Spleen (tissue), 11 donors: Measurements from ENCODE around the gene CRIP2. TPM values are rescaled to one million over a fixed set of nuclear protein-coding genes. Genes with fewer than 3 reads are reported as not detected.

Experiments
- DNase-seq: peaks from one replicate; pipeline ENCODE4 v3.0.0-alpha.2; 2020
- H3K27ac ChIP-seq, 8 donors: fragments of 200-600 bp; sonication (generic) in 7 of 8; 1 replicate in 4 of 8; 2 replicates in 4 of 8; pipeline versions ENCODE4 v1.5.0 to v1.8.0; 2016 to 2021; ENCODE audit warnings: inconsistent platforms in 4 of 8, mild to moderate bottlenecking in 4 of 8, moderate library complexity in 1 of 8
- H3K27me3 ChIP-seq, 7 donors: fragments of 200-600 bp; sonication (generic) in 6 of 7; replicated peaks in 1 of 7; 1 replicate in 4 of 7; 2 replicates in 3 of 7; pipeline versions ENCODE4 v1.5.0 to v1.8.0; 2016 to 2021; ENCODE audit warnings: inconsistent platforms in 3 of 7, mild to moderate bottlenecking in 1 of 7
- H3K36me3 ChIP-seq, 6 donors: fragments of 200-600 bp; sonication (generic) in 5 of 6; 1 replicate in 4 of 6; 2 replicates in 2 of 6; pipeline versions ENCODE4 v1.5.0 to v1.8.0; 2016 to 2021; ENCODE audit warnings: inconsistent platforms in 2 of 6
- H3K4me1 ChIP-seq, 6 donors: fragments of 200-600 bp; sonication (generic) in 5 of 6; 1 replicate in 3 of 6; 2 replicates in 3 of 6; pipeline versions ENCODE4 v1.5.0 to v1.8.0; 2016 to 2021; ENCODE audit warnings: inconsistent platforms in 3 of 6
- H3K4me3 ChIP-seq, 8 donors: fragments of 200-600 bp; sonication (generic) in 7 of 8; 1 replicate in 4 of 8; 2 replicates in 4 of 8; pipeline versions ENCODE4 v1.5.0 to v1.8.0; 2016 to 2021; ENCODE audit warnings: inconsistent platforms in 4 of 8, mild to moderate bottlenecking in 4 of 8, moderate library complexity in 2 of 8
- H3K9me3 ChIP-seq, 8 donors: fragments of 200-600 bp; sonication (generic) in 7 of 8; 1 replicate in 4 of 8; 2 replicates in 4 of 8; pipeline versions ENCODE4 v1.5.0 to v1.8.0; 2016 to 2021; ENCODE audit warnings: inconsistent platforms in 4 of 8
- POLR2A ChIP-seq, 3 donors: fragments of 450-650 bp; IDR thresholded peaks; one replicate each; pipeline ENCODE4 v1.5.1; 2017; ENCODE audit warnings: antibody characterized with exemption in 3 of 3, mild to moderate bottlenecking in 1 of 3
- POLR2AphosphoS5 ChIP-seq, 3 donors: sonication (generic); formaldehyde crosslinking; IDR thresholded peaks; one replicate each; pipeline ENCODE4 v1.5.1; 2017; ENCODE audit warnings: antibody characterized with exemption in 3 of 3
- WGBS, 5 donors: extraction: QIAGEN DNeasy Blood & Tissue Kit in 3 of 5; methylation state at CpG; one replicate each; pipeline versions ENCODE4 v1.1.5 to v1.1.7; 2013 to 2018; 5-methylcytosine and 5-hydroxymethylcytosine counted together
- intact Hi-C: fragments of 100-400 bp; cut with DNase I; formaldehyde crosslinking; loops from one replicate; pipeline ENCODE4 v1.15.0; 2023; ENCODE audit warnings: low total_unique reads
- polyA plus RNA-seq, 3 donors: library from polyadenylated mRNA; stranded (reverse); fragments of 200-250 nt; gene quantifications; one replicate each; pipeline ENCODE4 v1.2.1, GENCODE V29; 2013
- total RNA-seq, 7 donors: library from RNA; depleted of rRNA in 3 of 7; stranded (reverse); fragments of >200 nt in 3 of 7; fragmentation: NEBNext Ultra II Directional in 4 of 7; extraction: Animal tissue kit (Norgen Biotek cat#: 25700) in 4 of 7; gene quantifications; one replicate each; pipeline versions ENCODE4 v1.1.0 to v1.2.1, GENCODE V29; 2016 to 2021
- TF ChIP-seq, protein P1 (sequence below), 11 experiments: fragments of 200-600 bp in 7 of 11; fragments of 450-650 bp in 4 of 11; sonication (generic) in 4 of 11; IDR thresholded peaks in 8 of 11; conservative IDR thresholded peaks in 3 of 11; 1 replicate in 7 of 11; 2 replicates in 4 of 11; pipeline versions ENCODE4 v1.4.0 to v1.8.0; 2016 to 2021; ENCODE audit warnings: antibody characterized with exemption in 11 of 11, inconsistent platforms in 4 of 11, mild to moderate bottlenecking in 1 of 11
- donor health status: healthy with polysubstance abuse.
- donor health status: DM: no; HTN: no; CAD: no; lungs with moderate emphysema.
- donor health status: DM: no; HTN: no; CAD: no.
- donor health status: Bipolar disorder and iron deficiency.
- donor health status: healthy.
- donor health status: DM: no; HTN: no; CAD: no.
- donor health status: DM: yes; HTN: yes; CAD: no.

CRIP2 gene
- total and polyA plus RNA-seq, 10 donors = 68.6 to 181 (median 111) TPM

- Histone ChIP-seq H3K27me3 (peaks cover 0 to 35% (median 3%) of the 10 kb centered on the region in 7 donors), H3K9me3 (no peaks in the 10 kb centered on the region), H3K27ac (peak overlapping the region; percentile 86 to 95 (median 92)), H3K4me3 (peak overlapping the region; percentile 45 to 97 (median 75)), H3K4me1 (peaks cover 36 to 73% (median 66%) of the 10 kb centered on the region in 6 donors), H3K36me3 (peaks cover 0 to 19% (median 0%) of the 10 kb centered on the region in 6 donors)
- TF ChIP-seq POLR2A (IDR thresholded peaks at IDR 0.05) (no peak), POLR2AphosphoS5 (IDR thresholded peaks at IDR 0.05) (peak; percentile 50 to 70 (median 69))
- TF ChIP-seq, protein P1, sequence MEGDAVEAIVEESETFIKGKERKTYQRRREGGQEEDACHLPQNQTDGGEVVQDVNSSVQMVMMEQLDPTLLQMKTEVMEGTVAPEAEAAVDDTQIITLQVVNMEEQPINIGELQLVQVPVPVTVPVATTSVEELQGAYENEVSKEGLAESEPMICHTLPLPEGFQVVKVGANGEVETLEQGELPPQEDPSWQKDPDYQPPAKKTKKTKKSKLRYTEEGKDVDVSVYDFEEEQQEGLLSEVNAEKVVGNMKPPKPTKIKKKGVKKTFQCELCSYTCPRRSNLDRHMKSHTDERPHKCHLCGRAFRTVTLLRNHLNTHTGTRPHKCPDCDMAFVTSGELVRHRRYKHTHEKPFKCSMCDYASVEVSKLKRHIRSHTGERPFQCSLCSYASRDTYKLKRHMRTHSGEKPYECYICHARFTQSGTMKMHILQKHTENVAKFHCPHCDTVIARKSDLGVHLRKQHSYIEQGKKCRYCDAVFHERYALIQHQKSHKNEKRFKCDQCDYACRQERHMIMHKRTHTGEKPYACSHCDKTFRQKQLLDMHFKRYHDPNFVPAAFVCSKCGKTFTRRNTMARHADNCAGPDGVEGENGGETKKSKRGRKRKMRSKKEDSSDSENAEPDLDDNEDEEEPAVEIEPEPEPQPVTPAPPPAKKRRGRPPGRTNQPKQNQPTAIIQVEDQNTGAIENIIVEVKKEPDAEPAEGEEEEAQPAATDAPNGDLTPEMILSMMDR (IDR thresholded peaks at IDR 0.05 in 8 of 11, conservative IDR thresholded peaks at IDR 0.05 in 3 of 11) = peak; percentile 40 to 83 (median 74)
- peak; percentile 94 for DNase-seq
- intact Hi-C loops = loop anchor here (5.0 kb wide), 1 partner anchor 117 kb away; no protein-coding TSS in a partner anchor
- 2 to 4% (median 2%) methylated on average over 31 to 43 of the region's 44 CpGs for WGBS, 5 donors
Observed at GRCh38 chr14:105489542-105490266, 15.1 kb downstream of the CRIP2 start.

DNA sequence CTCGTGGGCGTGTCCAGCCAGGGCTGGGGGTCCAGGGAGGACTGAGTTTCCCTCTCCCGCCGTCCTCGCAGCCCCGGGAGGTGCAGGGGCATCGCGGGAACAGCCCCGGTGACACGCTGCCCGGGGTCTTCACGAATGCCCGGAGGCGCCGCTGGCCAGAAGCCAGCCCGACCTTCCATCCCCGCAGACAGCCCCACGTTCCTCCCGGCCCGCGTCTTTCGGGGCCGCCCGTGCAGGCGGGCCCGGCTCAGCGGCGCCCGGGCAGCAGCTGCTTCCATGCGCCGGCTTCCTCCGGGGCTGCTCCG, 15.6 kb downstream of the CRIP2 start:
- WGBS, 5 donors = 0 to 1% (median 0%) methylated on average over 17 to 33 of the region's 33 CpGs; no CpG with 5 or more reads in 1 of the 5 donors
- Histone ChIP-seq H3K9me3 (no peaks in the 10 kb centered on the region), H3K4me3 (peak overlapping the region; percentile 45 to 97 (median 75)), H3K4me1 (peaks cover 33 to 68% (median 61%) of the 10 kb centered on the region in 6 donors), H3K27me3 (peaks cover 0 to 30% (median 3%) of the 10 kb centered on the region in 7 donors), H3K27ac (peak overlapping the region; percentile 86 to 95 (median 92)), H3K36me3 (peaks cover 0 to 19% (median 0%) of the 10 kb centered on the region in 6 donors)
- TF ChIP-seq POLR2AphosphoS5 (IDR thresholded peaks at IDR 0.05) = no peak
- no peak for TF ChIP-seq POLR2A (IDR thresholded peaks at IDR 0.05)
- TF ChIP-seq, protein P1 (IDR thresholded peaks at IDR 0.05 in 8 of 11, conservative IDR thresholded peaks at IDR 0.05 in 3 of 11) = no peak
- no peak for DNase-seq
- intact Hi-C loops = no loop called here

GRCh38 chr14:105490572-105491365, 16.1 kb downstream of the CRIP2 start, which contains the start of gene TEDC1:
Gene TEDC1 (plus strand): TSS chr14:105491246. CDS start chr14:105491376, 130 bp downstream.
- peaks cover 0 to 19% (median 0%) of the 10 kb centered on the region in 6 donors for H3K36me3 ChIP-seq
- TF ChIP-seq POLR2AphosphoS5 (IDR thresholded peaks at IDR 0.05) = peak; percentile 71 to 87 (median 82)
- TF ChIP-seq, protein P1 (IDR thresholded peaks at IDR 0.05 in 8 of 11, conservative IDR thresholded peaks at IDR 0.05 in 3 of 11) = peak; percentile 71 to 98 (median 95)
- TF ChIP-seq POLR2A (IDR thresholded peaks at IDR 0.05) = peak in 1 of 3 donors; percentile 52
- H3K9me3 ChIP-seq = no peaks in the 10 kb centered on the region
- peak within 1 kb of the TSS; percentile 86 to 95 (median 92) for H3K27ac ChIP-seq
- H3K4me1 ChIP-seq = peaks cover 29 to 63% (median 56%) of the 10 kb centered on the region in 6 donors
- peak; percentile 100 for DNase-seq
- intact Hi-C loops = no loop called here
- 0 to 4% (median 0%) methylated on average over 9 to 94 of the region's 94 CpGs for WGBS, 5 donors
- peaks cover 0 to 24% (median 3%) of the 10 kb centered on the region in 7 donors for H3K27me3 ChIP-seq
- peak within 1 kb of the TSS; percentile 68 to 97 (median 82) for H3K4me3 ChIP-seq
